Activated CD8-positive, alpha-beta memory T cell treated with anti-CD3 and anti-CD28 coated beads, Interleukin-2, amount 50 U/mL, for 4 hours (primary cell): ENCODE data around the gene TMEM92.
"Not testable (repeated sequence)": the region's sequence is repeated elsewhere in the genome, so short reads cannot be mapped to it uniquely, and the experiment has no call there.

Source experiments
- DNase-seq: peaks from one replicate; pipeline ENCODE4 v3.0.0-alpha.2; 2020

TMEM92 gene

DNA sequence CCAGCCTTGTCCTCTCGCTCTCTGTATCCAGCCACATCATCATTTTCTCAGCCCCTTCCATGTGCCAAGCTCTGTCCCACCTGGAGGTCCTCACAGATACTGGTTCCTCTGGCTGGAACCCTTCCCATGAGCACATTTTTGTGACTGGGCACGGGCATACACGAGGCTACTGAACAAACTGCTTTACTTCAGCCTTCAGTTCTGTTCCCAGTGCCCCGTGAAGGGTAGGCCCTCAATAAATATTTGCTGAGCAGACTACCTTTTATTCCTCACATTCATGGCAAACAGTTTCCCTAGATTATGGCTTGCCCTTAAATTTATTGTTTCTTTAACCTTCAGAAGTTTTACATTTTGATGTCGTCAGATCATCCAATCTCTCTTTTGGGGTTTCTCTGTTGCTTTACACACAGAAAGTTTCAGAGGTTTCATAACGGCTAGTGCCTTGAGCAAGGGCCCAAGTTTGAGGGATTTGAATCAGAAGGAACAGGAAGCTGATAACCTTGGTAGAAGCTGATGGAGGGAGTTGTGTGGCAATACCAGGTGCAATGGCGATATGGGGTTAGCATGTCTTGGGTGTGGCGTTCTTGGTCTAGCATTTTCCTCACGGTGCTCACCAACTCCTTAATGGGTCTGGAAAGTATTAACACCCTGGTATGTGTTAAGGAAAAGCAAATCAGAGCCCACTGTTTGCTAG lies 27.8 kb downstream of the TMEM92 start:
- DNase-seq, result no peak

GRCh38 chr17:50303051-50303450 lies 28.8 kb downstream of the TMEM92 start:
- no peak for DNase-seq

GRCh38 chr17:50303596-50303995 lies 29.3 kb downstream of the TMEM92 start:
- DNase-seq, result no peak

DNA sequence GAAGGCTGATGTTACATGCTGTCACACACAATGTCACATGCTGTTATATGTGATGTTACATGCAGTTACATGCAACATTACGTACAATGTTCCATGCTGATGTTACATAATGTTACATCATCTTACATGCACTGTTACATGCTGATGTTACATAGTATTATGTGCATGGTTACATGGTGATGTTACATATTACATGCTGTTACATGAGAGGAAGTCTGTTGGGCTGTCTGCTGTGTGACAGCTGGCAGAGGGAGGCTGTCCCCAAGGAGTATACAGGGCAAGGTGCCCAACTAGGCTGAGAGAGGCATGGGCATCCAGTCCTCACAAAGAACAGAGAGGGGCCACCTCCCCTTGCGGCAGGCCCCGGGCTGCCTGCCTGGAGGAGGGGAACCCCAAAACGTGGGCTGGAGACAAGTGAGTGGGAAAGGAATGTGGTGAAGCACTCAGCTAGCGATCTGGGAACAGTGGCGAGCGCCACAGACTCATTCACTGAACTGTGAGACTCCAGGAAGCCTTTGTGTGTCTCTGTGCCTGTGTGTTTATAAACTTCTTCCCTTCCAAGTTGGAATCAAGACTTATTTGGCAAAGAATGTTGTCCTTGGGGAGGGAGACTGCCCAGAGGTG lies 30.6 kb downstream of the TMEM92 start:
- no peak for DNase-seq

GRCh38 chr17:50307654-50308053 lies 33.4 kb downstream of the TMEM92 start:
- DNase-seq, result no peak

DNA sequence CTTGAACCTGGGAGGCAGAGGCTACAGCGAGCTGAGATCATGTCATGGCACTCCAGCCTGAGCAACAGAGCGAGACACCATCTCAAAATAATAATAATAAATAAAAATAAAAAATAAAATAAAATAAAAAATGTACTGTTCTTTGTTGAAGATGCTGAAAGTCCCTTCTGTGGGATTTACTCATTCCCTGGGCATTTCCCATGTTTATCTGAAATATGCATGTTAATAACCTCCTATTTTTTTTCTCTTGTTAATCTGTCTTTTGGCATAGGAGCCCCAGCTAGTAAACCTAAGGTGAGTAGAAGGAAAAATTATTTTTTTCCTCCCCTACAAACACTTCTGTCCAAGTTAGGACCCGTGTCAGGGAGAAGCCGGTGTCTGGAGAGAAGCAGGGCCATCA lies 34.4 kb downstream of the TMEM92 start:
- DNase-seq, result no peak

DNA sequence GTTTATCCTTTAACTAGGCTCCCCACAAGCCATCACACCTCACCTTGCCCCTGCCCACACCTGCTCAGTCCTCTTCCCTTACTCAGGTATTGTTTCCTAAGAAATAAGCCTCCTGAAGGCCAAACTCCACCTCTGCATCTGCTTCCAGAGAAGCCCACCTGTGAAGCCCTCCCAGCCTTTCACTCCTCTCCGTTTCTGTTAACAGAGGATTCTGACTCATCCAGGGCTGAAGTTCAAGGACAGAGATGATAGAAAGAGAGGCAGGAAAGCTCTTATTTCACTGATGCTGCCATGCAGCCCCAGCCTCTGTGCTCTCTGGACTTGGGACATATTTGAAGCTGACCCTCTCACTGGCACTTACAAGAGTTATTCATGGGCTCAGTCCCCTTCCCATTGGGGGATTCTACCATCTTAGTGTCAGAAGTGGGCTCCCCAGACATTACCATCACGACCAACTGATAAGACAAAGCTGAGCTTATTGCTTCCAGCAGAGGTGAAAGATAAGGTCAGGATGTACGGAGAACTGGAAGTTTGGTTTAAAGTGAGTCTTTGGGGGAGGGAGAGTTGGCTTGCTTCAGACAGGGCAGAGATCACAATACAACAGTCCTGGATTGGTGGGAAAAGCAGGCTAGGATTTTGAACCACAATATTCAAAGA lies 36.3 kb downstream of the TMEM92 start:
- no peak for DNase-seq

GRCh38 chr17:50311112-50311460 lies 36.8 kb downstream of the TMEM92 start:
- no peak for DNase-seq

DNA sequence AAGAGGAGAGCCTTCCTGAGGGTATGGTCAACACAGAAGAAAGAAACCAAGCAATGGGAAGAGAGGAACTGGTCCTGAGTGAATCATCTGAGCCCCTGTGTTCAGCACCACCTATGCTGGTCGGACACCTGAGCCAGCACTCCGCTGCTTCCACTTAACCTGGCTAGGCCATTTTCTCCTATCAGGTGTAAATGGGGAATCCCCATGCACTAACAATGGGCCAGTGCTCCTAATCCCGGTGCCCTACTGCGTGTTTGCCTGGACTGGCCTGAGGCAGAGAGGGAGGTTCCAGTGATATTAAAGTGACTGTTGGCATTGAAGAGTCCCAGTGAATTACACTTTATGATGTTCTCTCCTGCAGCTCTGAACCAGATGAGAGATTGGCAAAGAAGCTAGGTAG lies 37.2 kb downstream of the TMEM92 start:
- DNase-seq, result no peak

- no peak for DNase-seq
These were observed 38.0 kb downstream of the TMEM92 start for GRCh38 chr17:50312308-50312707.

- DNase-seq, result no peak
These were observed 40.3 kb downstream of the TMEM92 start for GRCh38 chr17:50314456-50315011.

DNA sequence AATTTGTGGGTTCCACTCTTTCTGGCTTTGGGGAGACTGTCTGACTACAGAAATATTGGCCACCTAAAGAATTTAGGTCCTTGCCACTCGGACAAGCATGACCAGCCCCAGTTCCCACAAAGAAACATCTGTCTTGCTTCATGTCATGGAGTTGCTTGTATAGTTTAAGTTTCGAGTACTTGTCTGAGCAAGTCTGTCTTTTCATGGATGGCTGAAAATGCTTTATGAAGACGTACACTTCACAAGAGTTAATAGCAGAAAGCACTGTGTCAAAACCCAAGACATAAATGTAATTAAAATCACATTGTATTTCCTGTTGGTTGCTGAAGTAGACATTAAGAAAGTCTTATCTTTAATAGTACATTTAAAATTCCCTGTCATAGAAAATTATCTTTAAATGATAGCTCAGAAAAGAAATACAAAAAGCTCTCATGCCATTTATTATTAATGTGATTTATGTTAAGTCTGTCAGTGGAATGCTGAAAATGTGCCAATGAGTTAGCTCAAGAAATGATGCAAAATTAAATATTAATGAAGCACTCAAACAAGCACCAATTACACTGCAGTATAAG lies 41.8 kb downstream of the TMEM92 start:
- DNase-seq, result no peak

- not testable (repeated sequence) for DNase-seq
These were observed 42.4 kb downstream of the TMEM92 start for GRCh38 chr17:50316660-50317059.

- DNase-seq, result no peak
These were observed 42.9 kb downstream of the TMEM92 start for GRCh38 chr17:50317121-50317520.

DNA sequence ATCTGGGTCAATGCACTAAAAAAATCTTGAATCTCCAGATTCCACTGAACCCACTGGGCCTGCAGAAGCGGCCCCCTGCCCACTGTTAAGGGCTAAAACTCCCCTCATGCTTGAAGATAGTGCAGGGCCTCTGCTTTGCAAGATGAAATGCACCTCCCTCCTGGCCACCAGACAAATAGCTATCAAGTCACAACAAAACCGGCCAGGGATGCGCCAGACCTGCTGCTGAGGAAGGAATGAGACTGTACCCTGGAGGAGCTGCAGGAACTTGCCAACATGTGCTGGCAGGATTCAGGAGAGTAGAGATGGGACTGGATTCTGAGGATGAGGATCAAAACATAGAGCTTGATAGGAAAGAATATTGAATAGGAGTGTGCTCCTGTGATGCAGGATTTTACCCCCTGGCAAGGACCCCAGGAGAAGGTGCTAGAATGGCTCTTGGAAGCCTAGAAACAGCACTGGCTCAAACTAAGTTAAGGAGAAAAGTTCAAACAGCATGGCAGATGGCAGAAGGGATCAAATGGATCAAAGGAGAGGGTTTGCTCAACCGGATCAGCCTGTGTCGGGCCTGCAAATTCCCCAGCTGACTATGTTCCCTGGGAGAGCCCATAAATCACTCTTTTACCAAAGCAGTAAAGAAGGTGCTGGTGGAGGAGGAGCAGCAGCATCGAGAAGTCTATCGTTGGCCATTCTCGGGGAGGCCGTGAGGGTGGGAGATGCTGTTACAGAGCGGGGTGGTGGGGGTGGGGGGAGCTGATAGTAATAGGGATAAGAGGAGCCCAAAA lies 44.4 kb downstream of the TMEM92 start:
- no peak for DNase-seq

DNA sequence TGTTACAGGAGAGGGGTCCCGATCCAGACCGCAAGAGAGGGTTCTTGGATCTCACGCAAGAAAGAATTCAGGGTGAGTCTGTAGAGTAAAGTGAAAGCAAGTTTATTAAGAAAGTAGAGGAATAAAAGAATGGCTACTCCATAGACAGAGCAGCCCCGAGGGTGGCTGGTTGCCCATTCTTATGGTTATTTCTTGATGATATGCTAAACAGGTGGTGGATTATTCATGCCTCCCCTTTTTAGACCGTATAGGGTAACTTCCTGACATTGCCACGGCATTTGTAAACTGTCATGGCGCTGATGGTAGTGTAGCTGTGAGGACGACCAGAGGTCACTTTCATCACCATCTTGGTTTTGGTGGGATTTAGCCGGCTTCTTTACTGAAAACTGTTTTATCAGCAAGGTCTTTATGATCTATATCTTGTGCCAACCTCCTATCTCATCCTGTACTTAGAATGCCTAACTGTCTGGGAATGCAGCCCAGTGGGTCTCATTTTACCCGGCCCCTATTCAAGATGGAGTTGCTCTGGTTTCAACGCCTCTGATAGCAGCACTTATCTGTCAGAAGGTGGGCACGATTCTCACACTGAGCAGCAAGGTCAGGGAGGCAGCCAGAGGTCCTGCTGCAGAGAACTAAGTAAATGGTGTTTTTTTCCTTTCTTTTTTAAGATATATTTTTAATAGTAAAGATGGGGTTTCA lies 45.2 kb downstream of the TMEM92 start:
- DNase-seq, result no peak

DNA sequence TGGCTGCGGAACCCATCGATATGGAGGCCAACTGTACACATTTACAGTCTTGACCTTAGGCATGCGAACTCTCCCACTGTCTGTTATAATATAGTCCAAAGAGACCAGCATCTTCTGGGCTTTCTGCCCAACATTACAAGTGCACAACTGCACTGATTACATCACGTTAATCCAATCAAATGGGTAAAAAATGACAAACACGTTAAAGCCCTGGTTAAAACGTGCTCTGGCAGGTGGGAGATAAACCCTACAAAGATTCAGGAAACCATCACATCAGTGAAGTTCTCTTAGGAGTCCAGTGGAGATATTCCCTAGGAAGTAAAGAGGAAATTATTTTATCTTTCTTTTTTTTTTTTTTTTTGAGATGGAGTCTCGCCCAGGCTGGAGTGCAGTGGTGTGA lies 48.0 kb downstream of the TMEM92 start:
- DNase-seq, result no peak

GRCh38 chr17:50323060-50323459 lies 48.8 kb downstream of the TMEM92 start:
- no peak for DNase-seq

- DNase-seq, result no peak
These were observed 51.6 kb downstream of the TMEM92 start for GRCh38 chr17:50325906-50326305.

DNA sequence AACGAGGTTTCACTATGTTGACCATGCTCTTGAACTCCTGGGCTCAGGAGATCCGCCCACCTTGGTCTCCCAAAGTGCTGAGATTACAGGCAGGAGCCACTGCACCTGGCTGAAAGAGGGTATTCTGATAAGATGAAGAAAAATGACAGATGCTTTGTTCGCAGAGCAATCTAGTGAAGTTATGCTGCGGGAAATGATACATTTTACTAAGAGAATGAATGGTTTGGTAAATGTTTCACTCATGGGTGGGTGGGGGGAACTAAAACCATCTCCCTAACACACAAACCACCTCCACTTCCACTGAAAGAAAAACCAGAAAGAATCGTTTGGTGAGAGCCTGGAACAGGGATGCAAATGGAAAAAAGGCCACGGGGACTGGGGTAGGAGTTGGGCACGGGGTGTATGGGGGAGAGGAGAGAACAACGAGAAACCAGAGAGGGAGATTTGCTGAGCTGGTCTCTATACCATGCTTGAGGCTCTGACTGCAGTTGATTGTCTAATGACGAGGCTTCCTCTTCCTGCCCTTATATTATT lies 52.6 kb downstream of the TMEM92 start:
- no peak for DNase-seq

DNA sequence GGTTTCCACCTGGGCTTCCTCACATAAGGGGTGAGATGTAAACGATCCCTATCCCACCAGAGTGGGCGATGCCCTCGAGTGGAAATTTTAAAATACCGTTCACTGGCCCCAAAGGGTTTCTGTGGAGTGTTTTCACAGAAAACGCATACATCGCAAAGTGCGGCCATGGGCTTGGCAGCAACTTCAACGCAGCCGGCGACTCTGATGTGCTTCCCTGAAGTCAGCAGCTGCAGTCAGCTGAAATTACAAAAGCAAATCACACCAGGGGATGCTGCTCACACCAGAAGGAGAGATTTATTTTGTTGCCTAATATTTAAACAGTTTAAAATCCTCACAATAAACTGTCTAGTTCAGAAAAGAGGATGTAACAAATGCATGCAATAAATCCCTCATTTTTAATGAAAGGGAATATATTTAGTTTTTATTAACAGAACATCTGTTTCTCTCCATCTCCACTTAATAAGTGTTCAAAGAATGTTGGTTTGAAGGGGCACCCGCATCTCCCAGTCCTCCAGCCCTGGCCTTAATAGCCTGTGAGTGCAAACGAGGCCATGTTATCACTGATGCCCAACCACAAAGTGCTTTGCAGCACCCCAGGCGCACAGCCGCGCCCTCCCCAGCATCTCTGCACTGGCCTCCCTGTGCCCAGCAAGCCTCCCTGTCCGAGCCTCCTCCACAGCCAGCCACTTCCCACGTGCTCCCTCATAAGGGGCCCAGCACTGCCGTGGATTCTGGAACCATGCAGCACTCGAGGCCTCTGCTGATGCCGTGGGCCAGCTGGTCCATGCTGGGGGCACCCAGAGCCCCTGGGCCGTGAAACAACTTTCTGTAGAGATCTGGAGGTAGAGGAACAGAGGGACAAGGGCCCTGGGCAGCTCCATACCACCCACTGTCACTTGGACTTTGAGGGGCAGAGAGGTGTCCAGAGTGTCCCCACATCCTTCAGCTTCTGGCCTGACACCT lies 54.4 kb downstream of the TMEM92 start:
- DNase-seq, result no peak
